ENCODE results near the gene HTT. TPM values are rescaled to one million over a fixed set of nuclear protein-coding genes. Genes with fewer than 3 reads are reported as not detected.

The HTT gene
- total and polyA plus RNA-seq, 4 donors, result 8.6 to 39.8 (median 16.4) TPM

- Histone ChIP-seq H3K27me3 (ENCODE audit: control insufficient read depth in 4 of 4, insufficient read depth in 4 of 4, low read length in 3 of 4) (no peaks in the 10 kb centered on the region), H3K4me3 (ENCODE audit: low read depth in 1 of 3, low read length in 3 of 3) (no peak overlapping the region), H3K36me3 (ENCODE audit: control insufficient read depth in 4 of 4, insufficient read depth in 3 of 4, low read depth in 1 of 4, low read length in 3 of 4) (no peaks in the 10 kb centered on the region), H3K9me3 (ENCODE audit: control insufficient read depth in 4 of 4, low read length in 3 of 4) (no peaks in the 10 kb centered on the region), H3K9ac (ENCODE audit: low read depth in 1 of 2, low read length in 2 of 2) (no peak overlapping the region), H3K4me1 (ENCODE audit: control insufficient read depth in 4 of 4, insufficient read depth in 4 of 4, low read length in 3 of 4) (peaks cover 3 to 16% (median 14%) of the 10 kb centered on the region in 4 donors), H3K27ac (ENCODE audit: low read depth in 1 of 2, low read length in 2 of 2) (no peak overlapping the region)
- no peak for DNase-seq (ENCODE audit: low spot score)
- 93% methylated on average over 6 of the region's 6 CpGs for WGBS
- no peak for TF ChIP-seq RAD21 (IDR thresholded peaks at IDR 0.05)
- TF ChIP-seq, protein P1, sequence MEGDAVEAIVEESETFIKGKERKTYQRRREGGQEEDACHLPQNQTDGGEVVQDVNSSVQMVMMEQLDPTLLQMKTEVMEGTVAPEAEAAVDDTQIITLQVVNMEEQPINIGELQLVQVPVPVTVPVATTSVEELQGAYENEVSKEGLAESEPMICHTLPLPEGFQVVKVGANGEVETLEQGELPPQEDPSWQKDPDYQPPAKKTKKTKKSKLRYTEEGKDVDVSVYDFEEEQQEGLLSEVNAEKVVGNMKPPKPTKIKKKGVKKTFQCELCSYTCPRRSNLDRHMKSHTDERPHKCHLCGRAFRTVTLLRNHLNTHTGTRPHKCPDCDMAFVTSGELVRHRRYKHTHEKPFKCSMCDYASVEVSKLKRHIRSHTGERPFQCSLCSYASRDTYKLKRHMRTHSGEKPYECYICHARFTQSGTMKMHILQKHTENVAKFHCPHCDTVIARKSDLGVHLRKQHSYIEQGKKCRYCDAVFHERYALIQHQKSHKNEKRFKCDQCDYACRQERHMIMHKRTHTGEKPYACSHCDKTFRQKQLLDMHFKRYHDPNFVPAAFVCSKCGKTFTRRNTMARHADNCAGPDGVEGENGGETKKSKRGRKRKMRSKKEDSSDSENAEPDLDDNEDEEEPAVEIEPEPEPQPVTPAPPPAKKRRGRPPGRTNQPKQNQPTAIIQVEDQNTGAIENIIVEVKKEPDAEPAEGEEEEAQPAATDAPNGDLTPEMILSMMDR (IDR thresholded peaks at IDR 0.05; ENCODE audit: low read depth, low read length, missing input control), result no peak
- TF ChIP-seq, protein P2, sequence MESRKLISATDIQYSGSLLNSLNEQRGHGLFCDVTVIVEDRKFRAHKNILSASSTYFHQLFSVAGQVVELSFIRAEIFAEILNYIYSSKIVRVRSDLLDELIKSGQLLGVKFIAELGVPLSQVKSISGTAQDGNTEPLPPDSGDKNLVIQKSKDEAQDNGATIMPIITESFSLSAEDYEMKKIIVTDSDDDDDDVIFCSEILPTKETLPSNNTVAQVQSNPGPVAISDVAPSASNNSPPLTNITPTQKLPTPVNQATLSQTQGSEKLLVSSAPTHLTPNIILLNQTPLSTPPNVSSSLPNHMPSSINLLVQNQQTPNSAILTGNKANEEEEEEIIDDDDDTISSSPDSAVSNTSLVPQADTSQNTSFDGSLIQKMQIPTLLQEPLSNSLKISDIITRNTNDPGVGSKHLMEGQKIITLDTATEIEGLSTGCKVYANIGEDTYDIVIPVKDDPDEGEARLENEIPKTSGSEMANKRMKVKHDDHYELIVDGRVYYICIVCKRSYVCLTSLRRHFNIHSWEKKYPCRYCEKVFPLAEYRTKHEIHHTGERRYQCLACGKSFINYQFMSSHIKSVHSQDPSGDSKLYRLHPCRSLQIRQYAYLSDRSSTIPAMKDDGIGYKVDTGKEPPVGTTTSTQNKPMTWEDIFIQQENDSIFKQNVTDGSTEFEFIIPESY (IDR thresholded peaks at IDR 0.05), result no peak
- no peak for TF ChIP-seq TAF1 (conservative IDR thresholded peaks at IDR 0.05)
- TF ChIP-seq HNF4A (conservative IDR thresholded peaks at IDR 0.05), result no peak
- no peak for TF ChIP-seq EGR1 (IDR thresholded peaks at IDR 0.05; ENCODE audit: low read depth in 2 of 2)
These were observed 7.6 kb upstream of the HTT start for GRCh38 chr4:3066836-3067400.

DNA sequence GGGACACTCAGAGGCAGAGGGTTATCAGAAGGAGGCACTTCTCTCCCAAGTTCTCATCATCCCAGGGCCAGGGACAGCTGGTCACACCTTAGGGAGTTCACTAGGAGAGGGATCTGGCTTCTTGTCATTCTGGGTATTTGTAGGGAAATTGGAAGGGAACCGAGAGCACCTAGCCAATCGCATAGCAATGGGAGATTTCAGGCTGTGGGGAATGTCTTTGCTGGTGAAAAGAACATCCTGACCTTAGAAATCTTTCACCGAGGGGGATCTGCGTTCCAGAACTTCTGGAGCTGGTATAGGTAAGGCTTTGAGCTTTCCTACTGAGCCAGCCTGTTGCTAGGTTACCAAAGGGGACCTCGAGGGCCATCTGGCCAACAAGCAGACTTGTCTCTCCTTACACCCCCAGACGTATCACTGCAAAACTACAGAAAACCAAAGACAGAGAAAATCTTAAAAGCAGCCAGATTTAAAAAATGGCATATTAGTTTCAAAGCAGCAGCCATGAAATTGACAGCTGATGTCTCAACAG, 6.9 kb upstream of the HTT start:
- TF ChIP-seq FOXA2 (IDR thresholded peaks at IDR 0.05), result no peak
- no peak for TF ChIP-seq FOXA1 (IDR thresholded peaks at IDR 0.05)
- TF ChIP-seq, protein P2 (IDR thresholded peaks at IDR 0.05), result no peak
- no peak for TF ChIP-seq RAD21 (IDR thresholded peaks at IDR 0.05)
- no peak for TF ChIP-seq NR2F2 (IDR thresholded peaks at IDR 0.05)
- no peak for TF ChIP-seq HNF4G (IDR thresholded peaks at IDR 0.05)
- no peak for TF ChIP-seq ATF3 (IDR thresholded peaks at IDR 0.05)
- no peak for TF ChIP-seq HNF4A (conservative IDR thresholded peaks at IDR 0.05)
- TF ChIP-seq, protein P3, sequence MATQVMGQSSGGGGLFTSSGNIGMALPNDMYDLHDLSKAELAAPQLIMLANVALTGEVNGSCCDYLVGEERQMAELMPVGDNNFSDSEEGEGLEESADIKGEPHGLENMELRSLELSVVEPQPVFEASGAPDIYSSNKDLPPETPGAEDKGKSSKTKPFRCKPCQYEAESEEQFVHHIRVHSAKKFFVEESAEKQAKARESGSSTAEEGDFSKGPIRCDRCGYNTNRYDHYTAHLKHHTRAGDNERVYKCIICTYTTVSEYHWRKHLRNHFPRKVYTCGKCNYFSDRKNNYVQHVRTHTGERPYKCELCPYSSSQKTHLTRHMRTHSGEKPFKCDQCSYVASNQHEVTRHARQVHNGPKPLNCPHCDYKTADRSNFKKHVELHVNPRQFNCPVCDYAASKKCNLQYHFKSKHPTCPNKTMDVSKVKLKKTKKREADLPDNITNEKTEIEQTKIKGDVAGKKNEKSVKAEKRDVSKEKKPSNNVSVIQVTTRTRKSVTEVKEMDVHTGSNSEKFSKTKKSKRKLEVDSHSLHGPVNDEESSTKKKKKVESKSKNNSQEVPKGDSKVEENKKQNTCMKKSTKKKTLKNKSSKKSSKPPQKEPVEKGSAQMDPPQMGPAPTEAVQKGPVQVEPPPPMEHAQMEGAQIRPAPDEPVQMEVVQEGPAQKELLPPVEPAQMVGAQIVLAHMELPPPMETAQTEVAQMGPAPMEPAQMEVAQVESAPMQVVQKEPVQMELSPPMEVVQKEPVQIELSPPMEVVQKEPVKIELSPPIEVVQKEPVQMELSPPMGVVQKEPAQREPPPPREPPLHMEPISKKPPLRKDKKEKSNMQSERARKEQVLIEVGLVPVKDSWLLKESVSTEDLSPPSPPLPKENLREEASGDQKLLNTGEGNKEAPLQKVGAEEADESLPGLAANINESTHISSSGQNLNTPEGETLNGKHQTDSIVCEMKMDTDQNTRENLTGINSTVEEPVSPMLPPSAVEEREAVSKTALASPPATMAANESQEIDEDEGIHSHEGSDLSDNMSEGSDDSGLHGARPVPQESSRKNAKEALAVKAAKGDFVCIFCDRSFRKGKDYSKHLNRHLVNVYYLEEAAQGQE (IDR thresholded peaks at IDR 0.05), result no peak
- TF ChIP-seq SP1 (IDR thresholded peaks at IDR 0.05), result no peak
- TF ChIP-seq TAF1 (conservative IDR thresholded peaks at IDR 0.05), result no peak
- TF ChIP-seq GABPA (IDR thresholded peaks at IDR 0.05 in 1 of 2, conservative IDR thresholded peaks at IDR 0.05 in 1 of 2), result no peak
- no peak overlapping the region for H3K27ac ChIP-seq (ENCODE audit: low read depth in 1 of 2, low read length in 2 of 2)
- no peaks in the 10 kb centered on the region for H3K27me3 ChIP-seq (ENCODE audit: control insufficient read depth in 4 of 4, insufficient read depth in 4 of 4, low read length in 3 of 4)
- no peak overlapping the region for H3K4me3 ChIP-seq (ENCODE audit: low read depth in 1 of 3, low read length in 3 of 3)
- peaks cover 3 to 18% (median 14%) of the 10 kb centered on the region in 4 donors for H3K4me1 ChIP-seq (ENCODE audit: control insufficient read depth in 4 of 4, insufficient read depth in 4 of 4, low read length in 3 of 4)
- 92% methylated on average over 6 of the region's 6 CpGs for WGBS
- no peaks in the 10 kb centered on the region for H3K36me3 ChIP-seq (ENCODE audit: control insufficient read depth in 4 of 4, insufficient read depth in 3 of 4, low read depth in 1 of 4, low read length in 3 of 4)
- no peaks in the 10 kb centered on the region for H3K9me3 ChIP-seq (ENCODE audit: control insufficient read depth in 4 of 4, low read length in 3 of 4)
- no peak for DNase-seq (ENCODE audit: low spot score)
- no peak overlapping the region for H3K9ac ChIP-seq (ENCODE audit: low read depth in 1 of 2, low read length in 2 of 2)
